NCI-H2081 (cell line): ENCODE measurements around the gene PSME4.
A peak's percentile ranks its signal among the peaks of the same experiment; 100 is the strongest.
"Not testable (repeated sequence)": the region's sequence is repeated elsewhere in the genome, so short reads cannot be mapped to it uniquely, and the experiment has no call there.

Source experiments
- DNase-seq, 2 experiments: peaks; one replicate each; lab custom pipeline; 2025; lab: John Stamatoyannopoulos, UW

PSME4 gene

GRCh38 chr2:53842891-53843290 lies 127.9 kb downstream of the PSME4 start:
- no peak for DNase-seq

- not testable (repeated sequence) for DNase-seq
These were observed 129.1 kb downstream of the PSME4 start for GRCh38 chr2:53841651-53842050.

GRCh38 chr2:53840580-53840979 lies 130.2 kb downstream of the PSME4 start:
- DNase-seq = no peak

GRCh38 chr2:53829980-53830290 lies 140.9 kb downstream of the PSME4 start:
- not testable (repeated sequence) for DNase-seq

- DNase-seq = peak in 1 of 2 experiments; percentile 32
These were observed 141.4 kb downstream of the PSME4 start for GRCh38 chr2:53829273-53829979.

GRCh38 chr2:53828331-53828730 lies 142.5 kb downstream of the PSME4 start:
- DNase-seq = no peak

- DNase-seq = no peak
These were observed 143.2 kb downstream of the PSME4 start for GRCh38 chr2:53827398-53828175.

- DNase-seq = no peak
These were observed 144.0 kb downstream of the PSME4 start for GRCh38 chr2:53826587-53827397.

GRCh38 chr2:53826030-53826410 lies 144.8 kb downstream of the PSME4 start:
- no peak for DNase-seq

GRCh38 chr2:53823639-53824038 lies 147.2 kb downstream of the PSME4 start:
- not testable (repeated sequence) for DNase-seq

- no peak for DNase-seq
These were observed 149.0 kb downstream of the PSME4 start for GRCh38 chr2:53821810-53822209.

- DNase-seq = no peak
These were observed 150.1 kb downstream of the PSME4 start for GRCh38 chr2:53820711-53821110.

GRCh38 chr2:53820048-53820447 lies 150.7 kb downstream of the PSME4 start:
- DNase-seq = no peak

GRCh38 chr2:53819634-53820033 lies 151.2 kb downstream of the PSME4 start:
- no peak for DNase-seq

- no peak for DNase-seq
These were observed 151.8 kb downstream of the PSME4 start for GRCh38 chr2:53818854-53819435.
